HFF-Myc (cell line): ENCODE data around the gene PDE4B.

ENCODE experiments used
- DNase-seq: peaks from one replicate; pipeline ENCODE4 v3.0.0-alpha.2; 2011; ENCODE audit warnings: low read depth; ENCODE audit errors: extremely low read depth
- H3K4me3 ChIP-seq: replicated peaks from 2 replicates; pipeline ENCODE4 v1.5.1; 2011; ENCODE audit warnings: low read depth, mild to moderate bottlenecking, control low read depth, low read length
- CTCF ChIP-seq: IDR thresholded peaks from 2 replicates; pipeline ENCODE4 v1.5.1; 2012; ENCODE audit warnings: mild to moderate bottlenecking, low read depth, low read length, control low read depth; ENCODE audit errors: missing control alignments

The PDE4B gene

GRCh38 chr1:66290761-66291530, 498.3 kb downstream of the PDE4B start:
- no peak for TF ChIP-seq CTCF
- no peak for DNase-seq

GRCh38 chr1:66291531-66291864, 498.8 kb downstream of the PDE4B start:
- no peak for DNase-seq
- H3K4me3 ChIP-seq = no peak overlapping the region
- no peak for TF ChIP-seq CTCF

More at GRCh38 chr1:66290761-66291530, 498.3 kb downstream of the PDE4B start:
- no peak overlapping the region for H3K4me3 ChIP-seq

GRCh38 chr1:66292305-66292704, 499.6 kb downstream of the PDE4B start:
- TF ChIP-seq CTCF = no peak
- no peak for DNase-seq
- H3K4me3 ChIP-seq = no peak overlapping the region

- DNase-seq = no peak
- no peak for TF ChIP-seq CTCF
- H3K4me3 ChIP-seq = no peak overlapping the region
Observed at GRCh38 chr1:66292944-66293343, 500.2 kb downstream of the PDE4B start.

- H3K4me3 ChIP-seq = no peak overlapping the region
- no peak for DNase-seq
- no peak for TF ChIP-seq CTCF
Observed at GRCh38 chr1:66294707-66295370, 502.1 kb downstream of the PDE4B start.

- no peak for DNase-seq
- TF ChIP-seq CTCF = no peak
- H3K4me3 ChIP-seq = no peak overlapping the region
Observed at GRCh38 chr1:66295803-66296202, 503.1 kb downstream of the PDE4B start.
